Measurements from ENCODE around the gene TRIM60. TPM values are rescaled to one million over a fixed set of nuclear protein-coding genes. Genes with fewer than 3 reads are reported as not detected.

The TRIM60 gene
- total RNA-seq, 4 donors from 2014 or later, result not detected

- 85 to 87% methylated on average over 5 of the region's 5 CpGs for WGBS, 2 donors (ENCODE audit: low coverage in 1 of 2)
- in situ Hi-C loops (cut with MboI; ENCODE audit: low pct_ligation_motif_present in 1 of 4, low pct_unique_long_range_greater_than_20kb in 1 of 4, low sequenced_read_pairs in 3 of 4), result no loop called here
These were observed 16.4 kb downstream of the TRIM60 start for GRCh38 chr4:165048170-165048569.

GRCh38 chr4:165052627-165053026, 20.8 kb downstream of the TRIM60 start:
- no peaks in the 10 kb centered on the region for H3K36me3 ChIP-seq
- no peak overlapping the region for H3K4me3 ChIP-seq
- H3K27me3 ChIP-seq, result no peaks in the 10 kb centered on the region
- H3K9me3 ChIP-seq, result no peaks in the 10 kb centered on the region
- DNase-seq, result no peak
- in situ Hi-C loops (cut with MboI; ENCODE audit: low pct_ligation_motif_present in 1 of 4, low pct_unique_long_range_greater_than_20kb in 1 of 4, low sequenced_read_pairs in 3 of 4) (no loop called here), intact Hi-C loops (cut with DNase I; ENCODE audit: low total_unique reads) (no loop called here)
- no peak overlapping the region for H3K27ac ChIP-seq
- 58 to 81% methylated on average over 2 to 3 of the region's 3 CpGs for WGBS, 2 donors (ENCODE audit: low coverage in 1 of 2)
- H3K4me1 ChIP-seq, result no peaks in the 10 kb centered on the region
- TF ChIP-seq POLR2AphosphoS5 (IDR thresholded peaks at IDR 0.05) (no peak), CTCF (IDR thresholded peaks at IDR 0.05) (no peak), EP300 (IDR thresholded peaks at IDR 0.05; ENCODE audit: low read depth) (no peak), POLR2A (IDR thresholded peaks at IDR 0.05) (no peak)

More at GRCh38 chr4:165048170-165048569, 16.4 kb downstream of the TRIM60 start:
- Histone ChIP-seq H3K9me3 (no peaks in the 10 kb centered on the region), H3K27ac (no peak overlapping the region), H3K4me1 (no peaks in the 10 kb centered on the region), H3K27me3 (no peaks in the 10 kb centered on the region), H3K4me3 (no peak overlapping the region), H3K36me3 (no peaks in the 10 kb centered on the region)
- intact Hi-C loops (cut with DNase I; ENCODE audit: low total_unique reads), result no loop called here
- DNase-seq, result no peak
- no peak for TF ChIP-seq POLR2AphosphoS5 (IDR thresholded peaks at IDR 0.05)
- TF ChIP-seq POLR2A (IDR thresholded peaks at IDR 0.05), result no peak
- TF ChIP-seq CTCF (IDR thresholded peaks at IDR 0.05), result no peak
- no peak for TF ChIP-seq EP300 (IDR thresholded peaks at IDR 0.05; ENCODE audit: low read depth)

GRCh38 chr4:165053645-165054044, 21.8 kb downstream of the TRIM60 start, which contains the start of gene TRIM75:
TSS of gene TRIM75 (plus strand) at chr4:165053866. CDS start at chr4:165059148, 5,282 bp downstream.
- Histone ChIP-seq H3K27me3 (no peaks in the 10 kb centered on the region), H3K4me3 (no peak within 1 kb of the TSS), H3K4me1 (no peaks in the 10 kb centered on the region), H3K27ac (no peak within 1 kb of the TSS), H3K9me3 (no peaks in the 10 kb centered on the region), H3K36me3 (no peaks in the 10 kb centered on the region)
- WGBS, 2 donors (ENCODE audit: low coverage in 1 of 2), result 62 to 67% methylated on average over 6 of the region's 6 CpGs
- in situ Hi-C loops (cut with MboI; ENCODE audit: low pct_ligation_motif_present in 1 of 4, low pct_unique_long_range_greater_than_20kb in 1 of 4, low sequenced_read_pairs in 3 of 4) (no loop called here), intact Hi-C loops (cut with DNase I; ENCODE audit: low total_unique reads) (no loop called here)
- no peak for TF ChIP-seq POLR2A (IDR thresholded peaks at IDR 0.05)
- TF ChIP-seq POLR2AphosphoS5 (IDR thresholded peaks at IDR 0.05), result no peak
- no peak for TF ChIP-seq CTCF (IDR thresholded peaks at IDR 0.05)
- no peak for TF ChIP-seq EP300 (IDR thresholded peaks at IDR 0.05; ENCODE audit: low read depth)
- no peak for DNase-seq

- Histone ChIP-seq H3K4me1 (no peaks in the 10 kb centered on the region), H3K4me3 (no peak overlapping the region), H3K36me3 (no peaks in the 10 kb centered on the region), H3K9me3 (no peaks in the 10 kb centered on the region), H3K27ac (no peak overlapping the region), H3K27me3 (no peaks in the 10 kb centered on the region)
- intact Hi-C loops (cut with DNase I; ENCODE audit: low total_unique reads) (no loop called here), in situ Hi-C loops (cut with MboI; ENCODE audit: low pct_ligation_motif_present in 1 of 4, low pct_unique_long_range_greater_than_20kb in 1 of 4, low sequenced_read_pairs in 3 of 4) (no loop called here)
- DNase-seq, result no peak
- WGBS, 2 donors (ENCODE audit: low coverage in 1 of 2), result 83 to 94% methylated on average over 5 to 9 of the region's 9 CpGs
- TF ChIP-seq CTCF (IDR thresholded peaks at IDR 0.05), result no peak
- no peak for TF ChIP-seq POLR2A (IDR thresholded peaks at IDR 0.05)
- TF ChIP-seq EP300 (IDR thresholded peaks at IDR 0.05; ENCODE audit: low read depth), result no peak
- no peak for TF ChIP-seq POLR2AphosphoS5 (IDR thresholded peaks at IDR 0.05)
These were observed 23.8 kb downstream of the TRIM60 start for GRCh38 chr4:165055601-165056000.
